Measurements from ENCODE around the gene ARPIN. TPM values are rescaled to one million over a fixed set of nuclear protein-coding genes. Genes with fewer than 3 reads are reported as not detected.

Gene ARPIN
- total and polyA plus RNA-seq, 2 experiments from 2014 or later: 0.79 to 2.8 TPM

GRCh38 chr15:89898146-89898545 is 14.6 kb downstream of the ARPIN start:
- peaks cover 4% of the 10 kb centered on the region for H3K79me2 ChIP-seq (replicated peaks; ENCODE audit: insufficient read depth)
- Mint-ChIP-seq H3K27ac (no peak overlapping the region), H3K9me3 (peaks cover 2% of the 10 kb centered on the region; the same call in 1 of the 3 replicates), H3K27me3 (ENCODE audit: insufficient read depth, low read depth, poor library complexity) (peaks cover 12% of the 10 kb centered on the region), H3K4me3 (no peak overlapping the region), H3K4me1 (peaks cover 6% of the 10 kb centered on the region; the same call in 2 of the 3 replicates), H3K36me3 (ENCODE audit: low read depth) (0 out of 3 replicates have a peak, but pooled peaks cover 3% of the 10 kb centered on the region)
- 0 out of 2 replicates have a peak overlapping the region, but pooled peaks have one; percentile 53 for H3K4me2 ChIP-seq
- no peaks in the 10 kb centered on the region for H3K27me3 ChIP-seq (ENCODE audit: insufficient read depth)
- H3F3A ChIP-seq (replicated peaks; ENCODE audit: low read depth): no peaks in the 10 kb centered on the region
- TF ChIP-seq CTCF (conservative IDR thresholded peaks at IDR 0.05; ENCODE audit: low read depth in 2 of 2) (no peak), ZNF331 (CRISPR knock-in tag; IDR thresholded peaks at IDR 0.05; ENCODE audit: low read depth) (no peak), NANOG (IDR thresholded peaks at IDR 0.05; ENCODE audit: borderline replicate concordance) (no peak), POLR2AphosphoS5 (IDR thresholded peaks at IDR 0.05; ENCODE audit: low read depth) (no peak), EZH2phosphoT487 (IDR thresholded peaks at IDR 0.05; ENCODE audit: unreplicated experiment) (no peak), ZNF462 (CRISPR knock-in tag; IDR thresholded peaks at IDR 0.05) (no peak), EZH2 (IDR thresholded peaks at IDR 0.05; ENCODE audit: low read depth, unreplicated experiment) (no peak)
- H3K27ac ChIP-seq (ENCODE audit: low read depth): no peak overlapping the region
- H3K4me3 ChIP-seq: no peak overlapping the region
- H3K4me1 ChIP-seq (ENCODE audit: insufficient read depth): 0 out of 2 replicates have a peak, but pooled peaks cover under 1% of the 10 kb centered on the region
- no peaks in the 10 kb centered on the region for H3K9me2 ChIP-seq (ENCODE audit: insufficient read depth)
- ATAC-seq (no peak), DNase-seq (ENCODE audit: low spot score) (no peak)
- no peaks in the 10 kb centered on the region for H3K36me3 ChIP-seq (ENCODE audit: insufficient read depth)
- H2AFZ ChIP-seq: no peak overlapping the region
- H4K20me1 ChIP-seq (replicated peaks; ENCODE audit: insufficient read depth): 0 out of 2 replicates have a peak, but pooled peaks cover 3% of the 10 kb centered on the region
